Osteoblast (primary cell): ENCODE data around the gene PNN. TPM values are rescaled to one million over a fixed set of nuclear protein-coding genes. Genes with fewer than 3 reads are reported as not detected.

Experiments used
- DNase-seq: peaks from one replicate; pipeline ENCODE4 v3.0.0; 2011; ENCODE audit warnings: low spot score, mixed read lengths; ENCODE audit not compliant: insufficient read length; ENCODE audit errors: missing footprints
- H2AFZ ChIP-seq: 2 replicates; pipeline ENCODE4 v1.6.0; 2011; ENCODE audit warnings: mild to moderate bottlenecking, low read length
- H3K27ac ChIP-seq: 2 replicates; pipeline ENCODE4 v1.5.1; 2011; ENCODE audit warnings: mild to moderate bottlenecking, low read depth, low read length, moderate library complexity
- H3K27me3 ChIP-seq: 2 replicates; pipeline ENCODE4 v1.6.0; 2012; ENCODE audit warnings: mild to moderate bottlenecking, control low read depth, inconsistent platforms, low read length, moderate library complexity; ENCODE audit not compliant: insufficient read depth
- H3K36me3 ChIP-seq: 2 replicates; pipeline ENCODE4 v1.5.1; 2011; ENCODE audit warnings: mild to moderate bottlenecking, low read length, control low read depth, moderate library complexity; ENCODE audit not compliant: insufficient read depth
- H3K4me1 ChIP-seq: 2 replicates; pipeline ENCODE4 v1.5.1; 2011; ENCODE audit warnings: mild to moderate bottlenecking, low read length, control low read depth, moderate library complexity; ENCODE audit not compliant: insufficient read depth
- H3K4me2 ChIP-seq: 2 replicates; pipeline ENCODE4 v1.6.0; 2011; ENCODE audit warnings: mild to moderate bottlenecking, low read length; ENCODE audit not compliant: insufficient read depth
- H3K4me3 ChIP-seq: fragments of 200-600 bp; sonication (generic); 3 replicates; pipeline ENCODE4 v1.5.1; 2012; ENCODE audit warnings: mild to moderate bottlenecking, low read length, inconsistent platforms; ENCODE audit not compliant: insufficient read depth
- H3K79me2 ChIP-seq: 2 replicates; pipeline ENCODE4 v1.6.0; 2012; ENCODE audit warnings: mild to moderate bottlenecking, low read length, control low read depth, inconsistent platforms; ENCODE audit not compliant: insufficient read depth
- H3K9me3 ChIP-seq: 2 replicates; pipeline ENCODE4 v1.5.1; 2011; ENCODE audit warnings: low read depth, low read length, control low read depth
- H4K20me1 ChIP-seq: 2 replicates; pipeline ENCODE4 v1.6.0; 2012; ENCODE audit warnings: mild to moderate bottlenecking, low read length, control low read depth; ENCODE audit not compliant: insufficient read depth
- CTCF ChIP-seq: IDR thresholded peaks from 2 replicates; pipeline ENCODE4 v1.5.1; 2011; ENCODE audit warnings: mild to moderate bottlenecking, low read depth, low read length, moderate library complexity; ENCODE audit errors: extremely low read depth
- total RNA-seq: library from RNA; depleted of rRNA; stranded (reverse); fragments of >200 nt; gene quantifications from 2 replicates; pipeline ENCODE4 v1.2.3, GENCODE V29; 2012

The PNN gene
- total RNA-seq, 1 donor, result 13.4 TPM

GRCh38 chr14:39173198-39173597 is 1.9 kb upstream of the PNN start:
- H3K27ac ChIP-seq, result no peak overlapping the region
- DNase-seq, result no peak
- H3K9me3 ChIP-seq, result no peaks in the 10 kb centered on the region
- peaks cover 12% of the 10 kb centered on the region for H4K20me1 ChIP-seq
- peaks cover 49% of the 10 kb centered on the region for H3K79me2 ChIP-seq
- TF ChIP-seq CTCF, result no peak
- no peaks in the 10 kb centered on the region for H3K27me3 ChIP-seq
- peaks cover 30% of the 10 kb centered on the region for H3K4me1 ChIP-seq
- H3K4me3 ChIP-seq, result no peak overlapping the region
- H2AFZ ChIP-seq, result peak overlapping the region; percentile 31
- H3K36me3 ChIP-seq, result peaks cover 20% of the 10 kb centered on the region
- no peak overlapping the region for H3K4me2 ChIP-seq

DNA sequence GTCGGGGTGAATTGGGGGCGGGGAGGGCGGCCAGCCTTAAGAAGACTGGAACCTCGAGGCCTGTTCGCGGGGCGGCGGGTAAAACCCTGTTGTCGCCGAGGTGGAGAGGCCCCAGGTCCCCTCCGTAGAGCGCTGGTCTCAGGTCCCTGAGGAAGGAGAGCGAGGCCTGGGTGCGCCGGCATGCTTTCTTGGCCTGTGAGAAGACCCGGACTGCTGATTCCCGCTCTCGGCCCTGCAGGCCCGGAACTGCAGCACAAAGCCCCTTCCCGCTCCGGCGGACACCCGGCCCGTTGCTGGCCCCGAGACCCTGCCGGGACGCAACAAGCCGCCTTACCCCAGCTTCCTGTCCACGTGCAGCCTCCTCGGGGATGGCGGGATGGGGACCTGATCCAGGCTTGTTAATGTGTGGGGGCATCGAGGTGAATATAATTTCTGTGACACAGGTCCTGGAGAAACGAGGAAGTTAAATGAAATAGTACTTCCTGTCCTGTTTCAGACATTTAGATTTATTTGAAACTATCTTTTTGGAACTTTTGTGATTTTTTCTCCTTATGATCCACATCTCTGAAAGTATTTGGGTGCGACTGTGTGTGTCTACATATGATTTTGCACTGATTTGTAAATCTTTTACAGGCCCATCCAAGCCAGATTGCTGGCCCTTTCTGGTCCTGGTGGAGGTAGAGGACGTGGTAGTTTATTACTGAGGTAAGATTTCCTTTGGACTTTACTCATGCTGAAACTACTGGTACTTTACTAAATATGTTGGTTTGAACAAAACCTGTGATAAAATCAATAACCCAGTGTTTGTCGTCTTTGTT is 600 bp downstream of the PNN start:
- peaks cover 44% of the 10 kb centered on the region for H3K36me3 ChIP-seq
- no peaks in the 10 kb centered on the region for H3K27me3 ChIP-seq
- DNase-seq, result peak; percentile 61
- H3K4me1 ChIP-seq, result peaks cover 20% of the 10 kb centered on the region
- H3K4me2 ChIP-seq, result peak overlapping the region; percentile 92
- H3K9me3 ChIP-seq, result no peaks in the 10 kb centered on the region
- peak overlapping the region; percentile 89 for H3K4me3 ChIP-seq
- H3K27ac ChIP-seq, result peak overlapping the region; percentile 76
- peaks cover 12% of the 10 kb centered on the region for H4K20me1 ChIP-seq
- H3K79me2 ChIP-seq, result peaks cover 34% of the 10 kb centered on the region
- H2AFZ ChIP-seq, result peak overlapping the region; percentile 73
- no peak for TF ChIP-seq CTCF

DNA sequence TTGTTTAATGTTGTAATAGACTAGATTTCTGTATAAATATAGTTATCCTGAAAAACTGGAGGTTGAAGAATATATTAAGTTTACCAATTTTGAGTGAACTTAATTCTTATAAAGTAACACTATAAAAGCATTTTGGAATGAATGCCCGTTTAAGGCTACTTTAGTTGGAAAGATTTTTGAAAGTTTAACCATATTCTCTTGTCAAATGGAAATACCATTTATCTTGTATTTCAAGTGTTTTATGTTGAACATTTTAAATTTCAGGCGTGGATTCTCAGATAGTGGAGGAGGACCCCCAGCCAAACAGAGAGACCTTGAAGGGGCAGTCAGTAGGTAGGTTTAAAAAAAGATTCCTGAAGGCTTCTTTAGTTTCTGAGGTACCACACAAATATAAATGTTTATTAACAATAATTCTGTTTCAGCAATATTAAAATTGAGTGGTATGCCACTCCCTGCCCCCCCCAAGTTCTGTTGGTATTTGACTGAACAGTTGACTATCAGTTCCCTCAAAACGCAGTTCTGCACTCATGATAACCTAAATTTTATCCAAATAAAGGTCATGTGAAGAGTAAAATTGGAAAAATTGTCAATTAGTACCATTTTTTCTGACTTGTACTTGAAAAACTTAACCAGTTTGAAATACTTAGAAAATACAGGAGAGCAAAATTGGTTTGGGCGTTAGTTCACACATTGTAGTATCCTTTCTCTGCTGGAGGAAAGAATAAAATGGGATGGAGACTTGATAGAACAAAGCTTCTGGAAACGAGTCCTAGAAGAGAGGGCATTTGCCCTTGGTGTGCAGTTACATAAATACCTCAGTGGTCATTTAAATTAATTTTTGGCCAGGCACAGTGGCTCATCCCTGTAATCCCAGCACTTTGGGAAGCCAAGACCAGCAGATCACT is 1.5 kb downstream of the PNN start:
- Histone ChIP-seq H3K4me1 (peaks cover 15% of the 10 kb centered on the region), H3K27ac (peak overlapping the region; percentile 76), H3K27me3 (no peaks in the 10 kb centered on the region), H3K79me2 (peaks cover 39% of the 10 kb centered on the region), H3K4me3 (peak overlapping the region; percentile 89), H3K36me3 (peaks cover 53% of the 10 kb centered on the region), H4K20me1 (peaks cover 14% of the 10 kb centered on the region), H2AFZ (no peak overlapping the region), H3K9me3 (no peaks in the 10 kb centered on the region), H3K4me2 (peak overlapping the region; percentile 92)
- TF ChIP-seq CTCF, result no peak
- DNase-seq, result no peak

- no peak overlapping the region for H2AFZ ChIP-seq
- H3K36me3 ChIP-seq, result peaks cover 59% of the 10 kb centered on the region
- no peaks in the 10 kb centered on the region for H3K27me3 ChIP-seq
- no peak overlapping the region for H3K4me3 ChIP-seq
- DNase-seq, result no peak
- H3K27ac ChIP-seq, result no peak overlapping the region
- no peaks in the 10 kb centered on the region for H3K9me3 ChIP-seq
- H3K4me2 ChIP-seq, result peak overlapping the region; percentile 92
- peaks cover 14% of the 10 kb centered on the region for H4K20me1 ChIP-seq
- H3K79me2 ChIP-seq, result peaks cover 39% of the 10 kb centered on the region
- no peak for TF ChIP-seq CTCF
- peaks cover 15% of the 10 kb centered on the region for H3K4me1 ChIP-seq
These were observed 2.1 kb downstream of the PNN start for GRCh38 chr14:39177168-39177545.
